ENCODE results near the gene OSTF1.

OSTF1 gene

GRCh38 chr9:75084081-75084672 lies 4.1 kb upstream of the OSTF1 start:
- in situ Hi-C loops (cut with MboI; ENCODE audit: low sequenced_read_pairs), result no loop called here

GRCh38 chr9:75085640-75086039 lies 2.7 kb upstream of the OSTF1 start:
- in situ Hi-C loops (cut with MboI; ENCODE audit: low sequenced_read_pairs), result no loop called here

- in situ Hi-C loops (cut with MboI; ENCODE audit: low sequenced_read_pairs), result no loop called here
Measured at GRCh38 chr9:75086541-75087288, 1.6 kb upstream of the OSTF1 start.

- in situ Hi-C loops (cut with MboI; ENCODE audit: low sequenced_read_pairs), result no loop called here
Measured at GRCh38 chr9:75087289-75087823, 958 bp upstream of the OSTF1 start.

- in situ Hi-C loops (cut with MboI; ENCODE audit: low sequenced_read_pairs), result no loop called here
Measured at GRCh38 chr9:75088646-75089372, 495 bp downstream of the OSTF1 start.

- in situ Hi-C loops (cut with MboI; ENCODE audit: low sequenced_read_pairs), result no loop called here
Measured at GRCh38 chr9:75089373-75089766, 1.1 kb downstream of the OSTF1 start.

- in situ Hi-C loops (cut with MboI; ENCODE audit: low sequenced_read_pairs), result no loop called here
Measured at GRCh38 chr9:75090579-75090978, 2.3 kb downstream of the OSTF1 start.

GRCh38 chr9:75092766-75093165 lies 4.5 kb downstream of the OSTF1 start:
- in situ Hi-C loops (cut with MboI; ENCODE audit: low sequenced_read_pairs), result no loop called here

GRCh38 chr9:75096796-75097195 lies 8.5 kb downstream of the OSTF1 start:
- in situ Hi-C loops (cut with MboI; ENCODE audit: low sequenced_read_pairs), result no loop called here

- in situ Hi-C loops (cut with MboI; ENCODE audit: low sequenced_read_pairs), result no loop called here
Measured at GRCh38 chr9:75101004-75101588, 12.8 kb downstream of the OSTF1 start.

GRCh38 chr9:75102177-75102790 lies 14.0 kb downstream of the OSTF1 start:
- in situ Hi-C loops (cut with MboI; ENCODE audit: low sequenced_read_pairs), result no loop called here

- in situ Hi-C loops (cut with MboI; ENCODE audit: low sequenced_read_pairs), result no loop called here
Measured at GRCh38 chr9:75104607-75105006, 16.3 kb downstream of the OSTF1 start.

- in situ Hi-C loops (cut with MboI; ENCODE audit: low sequenced_read_pairs), result no loop called here
Measured at GRCh38 chr9:75105019-75105540, 16.8 kb downstream of the OSTF1 start.

- in situ Hi-C loops (cut with MboI; ENCODE audit: low sequenced_read_pairs), result no loop called here
Measured at GRCh38 chr9:75105841-75106240, 17.5 kb downstream of the OSTF1 start.

GRCh38 chr9:75106857-75107256 lies 18.5 kb downstream of the OSTF1 start:
- in situ Hi-C loops (cut with MboI; ENCODE audit: low sequenced_read_pairs), result no loop called here

GRCh38 chr9:75108571-75108970 lies 20.3 kb downstream of the OSTF1 start:
- in situ Hi-C loops (cut with MboI; ENCODE audit: low sequenced_read_pairs), result no loop called here

- in situ Hi-C loops (cut with MboI; ENCODE audit: low sequenced_read_pairs), result no loop called here
Measured at GRCh38 chr9:75109210-75109839, 21.0 kb downstream of the OSTF1 start.

- in situ Hi-C loops (cut with MboI; ENCODE audit: low sequenced_read_pairs), result no loop called here
Measured at GRCh38 chr9:75111019-75111622, 22.8 kb downstream of the OSTF1 start.

GRCh38 chr9:75112789-75113188 lies 24.5 kb downstream of the OSTF1 start:
- in situ Hi-C loops (cut with MboI; ENCODE audit: low sequenced_read_pairs), result no loop called here

GRCh38 chr9:75116306-75116705 lies 28.0 kb downstream of the OSTF1 start:
- in situ Hi-C loops (cut with MboI; ENCODE audit: low sequenced_read_pairs), result no loop called here

Data from HL-60/S4 (cell line).